Endothelial cell of umbilical vein (primary cell): ENCODE measurements around the gene PCDH9. TPM values are rescaled to one million over a fixed set of nuclear protein-coding genes. Genes with fewer than 3 reads are reported as not detected.

Experiments
- BruUV-seq: library from RNA; stranded (reverse); fragments of 400-500 nt; replicated peaks from 2 replicates; lab custom pipeline; 2021; lab: Mats Ljungman, UMichigan
- CTCF ChIA-PET: fragments of 300-600, 350-600 bp; sonication (Branson Sonifier 250); formaldehyde crosslinking; loops from one replicate; lab custom pipeline; 2021; ENCODE audit warnings: antibody characterized with exemption, inconsistent platforms; lab: Charles Lee
- POLR2A ChIA-PET: fragments of 300-600, 350-600 bp; sonication (Branson Sonifier 250); formaldehyde crosslinking; loops from one replicate; lab custom pipeline; 2021; ENCODE audit warnings: antibody characterized with exemption, inconsistent platforms; lab: Charles Lee
- DNase-seq: peaks from one replicate; pipeline ENCODE4 v3.0.0-alpha.2; 2011; ENCODE audit warnings: low read depth, low spot score
- FAIRE-seq: peaks from 2 replicates; lab custom pipeline; 2011; peaks lifted over from hg19 to GRCh38; lab: Jason Lieb, UNC
- H2AFZ ChIP-seq: 2 replicates; pipeline ENCODE4 v1.6.0; 2012; ENCODE audit warnings: low read depth, low read length, control low read depth, inconsistent platforms
- H3K27ac ChIP-seq: 2 replicates; pipeline ENCODE4 v1.5.1; 2011; ENCODE audit warnings: low read depth, mild to moderate bottlenecking, control low read depth, low read length, moderate library complexity; ENCODE audit not compliant: insufficient read depth
- H3K27me3 ChIP-seq, 2 experiments: 2 replicates each; pipeline versions ENCODE4 v1.6.0 to v1.6.1; 2011; ENCODE audit warnings: low read length in 2 of 2, mixed read lengths in 1 of 2; ENCODE audit not compliant: control insufficient read depth in 2 of 2, insufficient read depth in 2 of 2
- H3K36me3 ChIP-seq, 2 experiments: 2 replicates in 1 of 2; 3 replicates in 1 of 2; pipeline ENCODE4 v1.5.1; 2011; ENCODE audit warnings: low read length in 2 of 2, mild to moderate bottlenecking in 1 of 2, moderate library complexity in 1 of 2; ENCODE audit not compliant: control insufficient read depth in 2 of 2, insufficient read depth in 2 of 2; ENCODE audit errors: extremely low read depth in 1 of 2
- H3K4me1 ChIP-seq: 3 replicates; pipeline ENCODE4 v1.5.1; 2011; ENCODE audit warnings: mild to moderate bottlenecking, low read length; ENCODE audit not compliant: control insufficient read depth, insufficient read depth; ENCODE audit errors: extremely low read depth
- H3K4me2 ChIP-seq: 2 replicates; pipeline ENCODE4 v1.6.1; 2011; ENCODE audit warnings: low read length, control low read depth, mixed read lengths; ENCODE audit not compliant: insufficient read depth
- H3K4me3 ChIP-seq, 3 experiments: fragments of 200-600 bp in 1 of 3; sonication (generic), shearing (Covaris generic) in 1 of 3; replicated peaks in 1 of 3; 2 replicates each; pipeline ENCODE4 v1.5.1; 2011 to 2016; ENCODE audit warnings: control low read depth in 3 of 3, low read length in 3 of 3, mild to moderate bottlenecking in 2 of 3, inconsistent platforms in 1 of 3, low read depth in 1 of 3, moderate library complexity in 1 of 3; ENCODE audit not compliant: insufficient read depth in 1 of 3
- H3K79me2 ChIP-seq: 2 replicates; pipeline ENCODE4 v1.6.0; 2012; ENCODE audit warnings: low read length, inconsistent platforms; ENCODE audit not compliant: control insufficient read depth, insufficient read depth
- H3K9ac ChIP-seq: replicated peaks from 2 replicates; pipeline ENCODE3; 2011; ENCODE audit warnings: low read length, control low read depth; ENCODE audit not compliant: insufficient read depth; ENCODE audit errors: extremely low read depth
- H3K9me1 ChIP-seq: replicated peaks from 3 replicates; pipeline ENCODE4 v1.6.0; 2011; ENCODE audit warnings: mild to moderate bottlenecking, low read length; ENCODE audit not compliant: control insufficient read depth, insufficient read depth; ENCODE audit errors: extremely low read depth
- H3K9me3 ChIP-seq: replicated peaks from 2 replicates; pipeline ENCODE4 v1.5.1; 2012; ENCODE audit warnings: low read length, inconsistent platforms; ENCODE audit not compliant: control insufficient read depth, insufficient read depth
- H4K20me1 ChIP-seq: replicated peaks from 2 replicates; pipeline ENCODE3; 2011; ENCODE audit warnings: mild to moderate bottlenecking, low read length; ENCODE audit not compliant: control insufficient read depth, insufficient read depth; ENCODE audit errors: extremely low read depth
- CTCF ChIP-seq, 2 donors: IDR thresholded peaks; 1 replicate in 1 of 2; 2 replicates in 1 of 2; pipeline ENCODE4 v1.5.1; 2011; ENCODE audit warnings: low read length in 2 of 2, mild to moderate bottlenecking in 2 of 2, moderate library complexity in 2 of 2, control low read depth in 1 of 2, inconsistent platforms in 1 of 2, low read depth in 1 of 2; ENCODE audit not compliant: insufficient read depth in 1 of 2; ENCODE audit errors: extremely low read depth in 1 of 2
- EZH2 ChIP-seq: IDR thresholded peaks from 2 replicates; pipeline ENCODE4 v1.6.1; 2012; ENCODE audit warnings: borderline replicate concordance, low read depth, mild to moderate bottlenecking, moderate library complexity, low read length, inconsistent platforms; ENCODE audit not compliant: severe bottlenecking
- FOS ChIP-seq: IDR thresholded peaks from 2 replicates; pipeline ENCODE4 v1.6.1; 2011; ENCODE audit warnings: mild to moderate bottlenecking, low read length, moderate library complexity, borderline replicate concordance; ENCODE audit not compliant: insufficient read depth
- GATA2 ChIP-seq: IDR thresholded peaks from 2 replicates; pipeline ENCODE4 v1.7.0; 2011; ENCODE audit warnings: low read depth, mild to moderate bottlenecking, moderate library complexity, mixed read lengths, low read length; ENCODE audit not compliant: insufficient read length, insufficient read depth
- JUN ChIP-seq: IDR thresholded peaks from 2 replicates; pipeline ENCODE4 v1.6.1; 2011; ENCODE audit warnings: borderline replicate concordance, low read depth; ENCODE audit not compliant: insufficient read length, insufficient read depth
- MAX ChIP-seq: IDR thresholded peaks from 2 replicates; pipeline ENCODE4 v1.6.1; 2011; ENCODE audit not compliant: insufficient read depth, insufficient read length
- MYC ChIP-seq: IDR thresholded peaks from one replicate; pipeline ENCODE4 v1.6.1; 2011; ENCODE audit warnings: mild to moderate bottlenecking, low read depth, low read length
- POLR2A ChIP-seq: IDR thresholded peaks from 2 replicates; pipeline ENCODE4 v1.6.1; 2012; ENCODE audit warnings: low read depth, mild to moderate bottlenecking, control low read depth, low read length
- POLR2AphosphoS5 ChIP-seq: IDR thresholded peaks from 2 replicates; pipeline ENCODE4 v1.6.1; 2012; ENCODE audit warnings: low read depth, mild to moderate bottlenecking, control low read depth, low read length, moderate library complexity; ENCODE audit not compliant: insufficient read depth
- dilution Hi-C: fragments of 300-500 bp; cut with MboI; formaldehyde crosslinking; loops from one replicate; pipeline ENCODE4 v1.15.0; 2019; ENCODE audit warnings: low sequenced_read_pairs; ENCODE audit not compliant: extremely low pct_ligation_motif_present
- intact Hi-C: fragments of 100-400 bp; cut with micrococcal nuclease; formaldehyde crosslinking; loops from one replicate; pipeline ENCODE4 v1.10.0; 2022
- polyA plus RNA-seq, 4 experiments: library from polyadenylated mRNA; depleted of rRNA in 3 of 4; stranded (reverse) in 3 of 4; unstranded in 1 of 4; fragments of >200 nt; gene quantifications; 2 replicates each; pipeline versions ENCODE4 v1.2.1 to v1.2.3, GENCODE V29; 2011 to 2012; ENCODE audit warnings: missing spikeins in 1 of 4
- total RNA-seq: library from RNA; stranded (reverse); gene quantifications from 2 replicates; pipeline ENCODE4 v1.2.3, GENCODE V29; 2021

The PCDH9 gene
- total and polyA plus RNA-seq, 2 donors (not counting 3 experiments of a cell fraction or from before 2014, with no cell fraction given), result 1.1 to 5.2 TPM

- Histone ChIP-seq H2AFZ (no peak overlapping the region), H3K36me3 (no peaks in the 10 kb centered on the region), H3K4me1 (no peaks in the 10 kb centered on the region), H3K4me3 (no peak overlapping the region), H3K27me3 (no peaks in the 10 kb centered on the region), H3K79me2 (no peaks in the 10 kb centered on the region), H3K27ac (no peak overlapping the region), H3K4me2 (no peak overlapping the region), H3K9ac (no peak overlapping the region), H3K9me3 (no peaks in the 10 kb centered on the region), H4K20me1 (no peaks in the 10 kb centered on the region), H3K9me1 (no peaks in the 10 kb centered on the region)
- no peak for FAIRE-seq
- intact Hi-C loops, result no loop called here
- BruUV-seq, result no TSS peak
- ChIA-PET POLR2A (no interaction called here), CTCF (no interaction called here)
- TF ChIP-seq JUN, result no peak
- TF ChIP-seq MAX, result no peak
- no peak for TF ChIP-seq MYC
- no peak for TF ChIP-seq EZH2
- TF ChIP-seq GATA2, result no peak
- no peak for TF ChIP-seq CTCF (IDR thresholded peaks at IDR 0.05; ENCODE audit: extremely low read depth in 1 of 2, insufficient read depth in 1 of 2, low read depth in 1 of 2, low read length in 2 of 2)
- no peak for TF ChIP-seq POLR2A
- no peak for TF ChIP-seq POLR2AphosphoS5
- no peak for TF ChIP-seq FOS
- DNase-seq, result no peak
- dilution Hi-C loops, result no loop called here
Measured at GRCh38 chr13:66349966-66350365, 880.2 kb downstream of the PCDH9 start.
